ENCODE measurements around the gene CMTR1.
A peak's percentile ranks its signal among the peaks of the same experiment; 100 is the strongest.

The CMTR1 gene

DNA sequence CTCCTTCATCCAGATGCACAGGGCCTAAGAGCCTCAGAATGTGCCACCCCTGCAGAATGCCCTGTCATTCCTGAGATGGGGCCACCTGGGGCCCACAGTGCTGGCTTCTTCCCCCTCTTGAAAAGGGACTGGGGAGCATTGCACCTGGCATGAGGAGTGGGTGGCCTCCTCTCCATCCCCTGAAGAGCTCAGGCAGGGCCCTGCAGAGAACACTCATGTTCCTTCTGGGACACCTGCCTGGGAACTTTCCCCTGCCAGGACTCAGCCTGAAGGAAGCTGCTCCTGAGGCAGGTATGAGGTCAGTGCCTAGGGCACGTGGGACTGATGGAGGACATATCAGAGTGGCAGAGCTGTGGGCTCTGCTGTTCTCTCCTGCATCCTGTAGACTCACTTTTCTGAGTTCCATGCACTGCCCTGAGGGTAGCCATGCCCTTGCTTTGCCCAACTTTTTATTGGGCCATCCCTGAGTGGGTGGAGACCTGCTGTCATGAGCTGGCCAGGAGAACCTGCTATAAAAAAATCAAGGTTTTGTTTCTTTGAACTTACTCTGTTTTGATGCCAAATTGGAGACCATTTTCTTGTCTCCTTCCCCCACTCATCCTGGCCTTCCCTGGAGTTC, 47.2 kb downstream of the CMTR1 start:
- DNase-seq = no peak

DNA sequence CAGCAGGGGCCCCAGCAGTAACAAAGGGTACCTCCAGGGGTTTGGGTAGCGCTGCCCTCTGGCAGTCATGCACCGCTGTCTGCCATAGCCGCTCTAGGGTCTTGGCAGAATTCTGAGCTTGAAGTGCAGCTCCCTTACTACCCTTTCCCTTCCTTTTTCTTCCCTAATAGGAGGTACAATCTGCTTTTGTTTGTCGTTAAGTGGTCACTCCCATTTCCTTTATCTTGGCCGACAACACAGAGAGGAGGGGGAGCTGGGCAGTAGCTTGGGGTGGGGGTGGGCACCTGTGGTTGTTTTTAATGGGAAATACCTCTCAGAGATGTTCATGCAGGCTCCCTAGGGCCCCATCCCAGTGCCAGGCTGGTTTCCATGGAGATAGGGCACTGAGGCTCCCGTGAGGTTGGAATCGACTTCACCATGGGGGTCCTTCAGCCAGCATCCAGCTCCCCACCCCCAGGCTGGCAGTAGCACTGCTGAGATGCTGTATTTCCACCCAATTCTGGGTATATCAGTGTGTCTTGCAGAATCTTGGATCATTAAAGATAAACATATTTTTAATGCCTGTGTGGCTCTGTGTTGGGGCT, 48.0 kb downstream of the CMTR1 start:
- DNase-seq = no peak

GRCh38 chr6:37481711-37482605, 48.9 kb downstream of the CMTR1 start:
- no peak for DNase-seq

DNA sequence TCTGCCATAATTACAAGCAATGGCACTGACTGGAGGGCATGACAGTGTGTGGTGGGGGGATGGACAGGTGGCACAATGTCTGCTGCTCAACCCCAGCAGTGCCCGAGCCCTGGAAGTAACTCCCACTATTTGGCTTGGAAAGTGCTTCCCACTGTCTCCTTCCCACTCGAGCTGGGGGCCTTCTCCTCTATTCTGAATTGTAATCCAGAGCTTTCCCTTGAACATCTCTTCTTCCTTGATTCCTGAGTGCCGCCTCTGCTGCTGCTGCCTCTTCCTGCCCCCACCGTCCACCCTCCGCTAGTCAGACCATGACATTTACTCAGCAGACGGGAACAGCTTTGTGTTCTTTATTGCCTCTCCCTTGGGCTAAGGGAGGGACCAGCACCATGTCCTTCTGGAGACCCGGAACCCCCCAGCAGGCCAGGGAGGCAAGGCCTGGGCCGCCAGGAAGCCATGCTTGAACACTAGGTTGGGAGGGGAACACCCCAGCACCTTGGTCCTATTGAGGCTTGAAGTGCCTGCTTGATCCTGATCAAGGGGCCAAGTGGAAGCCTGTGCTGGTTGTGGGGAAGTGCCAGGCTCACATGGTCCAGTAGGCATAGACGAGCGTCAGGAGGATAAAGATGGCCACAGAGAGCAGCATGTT, 49.7 kb downstream of the CMTR1 start:
- no peak for DNase-seq

GRCh38 chr6:37483252-37483901, 50.4 kb downstream of the CMTR1 start:
- DNase-seq = no peak

DNA sequence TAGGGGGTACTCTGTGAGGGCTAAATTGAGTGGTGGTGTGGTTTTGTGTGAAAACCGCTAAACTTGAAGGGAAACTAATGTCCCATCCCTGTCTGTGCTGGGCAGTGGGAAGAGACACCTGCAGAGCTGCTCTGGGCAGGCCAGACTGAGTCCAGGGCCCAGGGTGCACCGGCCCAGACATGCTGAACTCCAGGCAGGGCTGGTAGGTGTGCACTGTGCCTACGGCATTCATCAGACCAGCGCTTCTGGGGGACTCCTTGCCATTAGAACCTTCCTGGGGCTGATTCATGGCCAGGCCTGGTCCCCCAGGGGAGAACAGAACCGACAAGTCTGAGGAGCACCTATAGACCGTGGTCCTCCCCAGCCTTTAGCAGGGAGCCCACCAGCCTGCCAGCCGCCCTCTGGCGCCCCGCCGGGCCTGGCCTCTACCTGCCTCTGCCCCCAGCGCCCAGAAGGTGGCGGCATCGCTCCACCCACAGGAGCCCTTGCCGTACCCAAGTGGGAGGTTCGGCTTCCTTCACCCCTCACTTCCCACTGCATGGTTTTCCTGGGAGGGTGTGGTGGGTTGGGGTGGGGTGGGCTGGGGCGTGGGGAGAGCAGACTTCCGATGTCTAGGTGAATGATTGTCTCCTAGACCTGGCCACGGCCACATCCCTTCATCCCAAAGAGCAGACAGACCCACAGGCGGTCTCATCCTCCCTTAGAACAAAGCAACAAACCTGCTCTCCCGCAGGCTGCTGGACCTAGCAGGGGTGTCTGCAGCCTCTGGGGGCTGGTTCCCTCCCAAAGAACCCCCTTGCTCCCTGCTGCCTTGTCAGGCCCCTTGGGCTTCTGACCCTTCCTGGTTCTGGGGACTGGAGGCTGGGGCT, 51.1 kb downstream of the CMTR1 start:
- peak; percentile 26 to 40 for DNase-seq

DNA sequence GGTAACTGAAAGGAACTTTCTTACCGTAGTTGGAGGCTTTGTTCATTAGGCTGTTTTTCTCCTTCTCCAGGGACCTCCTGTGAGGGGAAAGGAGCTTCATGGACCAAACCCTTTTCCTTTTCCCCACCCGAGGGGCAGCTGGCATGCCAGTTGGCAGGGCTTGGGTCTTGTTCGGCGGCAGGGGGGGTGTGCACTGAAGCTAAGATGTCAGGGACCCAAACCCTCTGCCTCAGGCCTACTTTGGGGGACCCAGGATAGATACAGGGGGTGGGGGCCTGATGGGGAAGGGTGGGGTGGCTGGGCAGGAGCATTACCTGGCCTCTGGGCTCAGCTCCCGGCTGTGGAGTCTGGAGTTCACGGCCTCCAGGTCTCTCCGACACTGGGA, 51.8 kb downstream of the CMTR1 start:
- DNase-seq = no peak

GRCh38 chr6:37485291-37485702, 52.3 kb downstream of the CMTR1 start:
- no peak for DNase-seq

DNA sequence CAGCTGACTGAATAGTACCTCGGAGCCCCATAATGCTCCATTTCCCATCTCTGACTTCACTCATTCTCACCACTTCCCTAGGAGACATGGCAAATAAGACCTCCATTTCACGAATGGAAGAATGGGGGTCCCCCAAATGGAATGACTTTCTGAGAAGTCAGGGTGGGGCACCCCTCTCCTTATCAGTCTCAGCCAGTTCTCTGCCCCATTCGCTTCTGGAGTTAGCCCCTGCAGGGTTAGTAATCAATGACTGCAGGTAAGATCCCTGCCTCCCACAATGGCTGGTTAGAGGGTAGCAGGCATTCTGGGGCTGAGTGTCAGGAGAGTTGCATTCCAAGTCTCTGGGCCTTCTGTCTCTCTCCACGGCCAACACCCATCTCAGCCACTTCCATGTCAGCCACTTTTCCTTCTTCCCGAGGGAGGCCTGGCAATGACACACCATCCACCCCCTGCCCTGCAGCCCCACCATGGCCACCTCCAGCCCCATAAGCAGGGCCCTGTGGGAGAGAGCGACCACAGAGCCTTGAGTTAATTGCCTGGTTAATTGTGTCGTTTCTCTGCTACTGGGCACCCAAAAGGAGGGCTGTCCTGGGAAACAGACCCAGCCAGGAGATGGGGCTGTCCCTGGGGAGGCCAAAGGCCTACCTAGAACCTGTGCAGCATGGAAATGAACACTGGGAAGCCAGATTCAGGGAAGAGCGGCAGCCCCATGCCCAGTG, 53.3 kb downstream of the CMTR1 start:
- DNase-seq = no peak

- DNase-seq = no peak
Observed at GRCh38 chr6:37487591-37488380, 54.8 kb downstream of the CMTR1 start.

DNA sequence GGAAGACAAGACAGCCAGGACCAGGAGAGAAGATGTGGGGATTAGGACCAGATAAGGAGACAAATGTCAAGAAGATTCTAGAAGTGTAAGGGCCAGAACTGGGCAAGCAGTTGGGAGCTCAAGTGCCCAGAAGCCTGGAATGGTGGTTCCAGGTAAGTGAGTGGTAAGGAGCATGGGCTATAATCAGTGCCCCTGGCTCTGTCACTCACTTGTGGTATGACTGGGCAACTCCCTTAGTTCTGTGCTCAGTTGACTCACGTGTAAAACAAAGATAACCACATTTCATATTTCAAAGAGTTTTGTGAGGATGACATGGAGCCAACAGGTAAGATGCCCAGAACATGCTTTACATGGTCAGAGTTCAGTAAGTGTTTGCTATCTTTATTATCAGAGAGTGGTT, 55.5 kb downstream of the CMTR1 start:
- DNase-seq = no peak

GRCh38 chr6:37489697-37490336, 56.8 kb downstream of the CMTR1 start:
- peak; percentile 6 to 14 for DNase-seq

DNA sequence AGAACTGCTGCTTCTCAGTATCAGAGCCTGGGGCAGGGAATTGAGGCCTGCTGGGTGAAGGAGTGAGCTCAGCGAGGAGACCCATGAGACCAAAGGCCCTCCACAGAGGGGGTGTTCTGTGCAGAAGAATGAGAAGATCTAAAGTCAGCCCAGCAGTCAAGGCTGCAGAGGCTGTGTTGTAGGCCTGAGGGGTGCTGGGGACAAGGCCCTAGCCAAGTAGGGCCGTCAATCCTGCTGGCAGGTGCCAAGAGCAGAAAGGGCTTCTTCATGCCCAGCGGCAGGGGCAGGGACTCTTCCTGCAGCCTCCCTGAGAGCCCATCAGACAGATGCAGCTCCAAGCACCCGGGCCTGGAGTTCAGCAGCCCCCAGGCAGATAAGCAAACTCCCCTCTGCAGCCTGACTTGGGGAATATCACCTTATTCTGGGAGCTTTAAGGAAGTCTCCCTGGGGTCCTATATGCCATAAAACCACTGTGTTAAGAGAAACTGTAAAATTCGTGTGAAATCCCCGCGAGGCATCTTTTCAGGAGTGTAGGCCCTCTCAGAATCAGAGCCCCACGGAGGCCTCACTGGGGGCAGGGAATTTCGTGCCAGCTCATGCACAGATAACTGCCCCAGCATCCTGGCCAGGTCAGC, 57.6 kb downstream of the CMTR1 start:
- no peak for DNase-seq

GRCh38 chr6:37491171-37491829, 58.3 kb downstream of the CMTR1 start:
- DNase-seq = no peak

DNA sequence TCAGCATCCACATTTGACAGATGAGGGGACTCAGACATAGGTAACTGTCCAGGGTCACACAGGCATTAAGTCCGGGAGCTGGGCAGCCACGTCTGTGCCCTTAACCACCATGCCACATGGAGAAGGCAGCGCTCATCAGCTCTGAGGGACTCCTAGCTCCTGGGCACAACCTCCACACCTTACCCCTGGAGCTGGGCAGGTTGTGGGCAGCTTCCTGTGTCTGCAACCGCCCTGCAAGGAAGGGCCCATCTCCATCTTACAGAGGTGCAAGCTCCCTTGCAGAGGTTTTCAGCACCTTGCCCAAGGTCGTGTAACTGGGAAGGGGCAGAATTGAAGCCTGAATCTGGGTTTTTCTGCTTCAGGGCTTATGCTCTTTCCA, 58.8 kb downstream of the CMTR1 start:
- no peak for DNase-seq

DNA sequence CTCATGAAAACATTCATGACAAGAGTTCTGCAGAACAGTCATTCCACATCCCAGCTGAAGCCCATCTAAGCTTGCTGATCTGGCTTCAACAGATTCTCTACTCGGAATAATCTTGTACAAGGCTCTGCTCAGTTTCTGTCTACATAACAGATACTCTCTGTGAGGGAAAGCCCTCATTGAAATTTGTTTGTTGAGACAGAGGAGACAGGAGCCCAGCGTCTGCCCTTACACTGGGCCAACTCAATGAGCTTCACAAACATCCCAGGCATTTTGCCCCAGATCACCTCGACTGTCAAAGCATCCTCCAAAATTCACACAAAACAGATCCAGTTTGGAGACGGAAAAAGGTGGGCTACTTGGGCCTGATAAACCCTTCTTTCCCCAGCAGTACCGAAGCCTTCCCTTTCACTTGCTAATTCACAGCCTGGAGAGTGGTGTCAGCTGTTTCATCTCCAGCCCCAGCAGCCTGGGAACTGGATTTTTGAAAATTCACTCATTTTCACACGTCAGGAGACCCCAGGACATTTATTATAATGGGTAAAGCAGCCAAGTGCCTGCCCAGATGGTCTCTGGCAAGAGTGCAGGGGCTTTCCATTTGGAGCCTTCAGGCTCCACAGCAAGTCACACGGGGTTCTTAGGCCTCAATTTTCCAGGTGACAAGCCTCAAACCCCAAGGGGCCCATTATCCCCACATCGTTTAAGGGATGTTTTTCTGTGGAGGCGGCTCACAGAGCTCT, 59.4 kb downstream of the CMTR1 start:
- DNase-seq = no peak

DNA sequence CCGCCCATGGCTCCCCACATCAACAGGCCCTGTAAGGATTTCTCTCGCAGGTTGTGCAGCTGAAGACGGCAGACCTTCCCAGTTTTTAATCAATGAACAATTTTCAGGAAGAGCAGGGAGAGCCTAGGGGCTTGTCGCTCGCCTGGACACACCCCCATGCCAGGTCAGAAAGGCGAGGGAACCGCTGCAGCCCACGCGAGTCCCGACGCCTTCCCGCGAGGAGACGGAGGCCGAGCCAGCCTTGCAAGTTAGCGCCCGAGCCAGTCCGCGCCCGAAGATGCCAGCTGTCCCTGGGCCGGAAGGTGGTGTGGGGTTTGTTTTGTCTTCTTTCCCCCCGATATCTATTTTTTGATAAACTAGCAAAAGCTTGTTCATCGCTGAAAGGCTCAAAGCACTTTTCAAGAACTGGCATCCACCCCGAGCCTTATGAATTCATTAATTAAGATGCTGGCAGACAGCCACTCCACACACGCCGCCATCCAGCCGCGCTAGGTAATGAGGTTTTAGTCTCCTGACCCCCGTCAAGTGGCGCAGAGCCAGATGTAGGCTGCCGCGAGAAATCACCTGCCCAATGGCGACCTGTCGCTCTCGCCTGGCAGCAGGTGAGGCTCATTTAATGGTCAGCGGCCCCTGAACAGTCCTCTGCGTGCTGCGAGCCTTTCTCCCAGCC, 60.1 kb downstream of the CMTR1 start:
- DNase-seq = no peak

DNA sequence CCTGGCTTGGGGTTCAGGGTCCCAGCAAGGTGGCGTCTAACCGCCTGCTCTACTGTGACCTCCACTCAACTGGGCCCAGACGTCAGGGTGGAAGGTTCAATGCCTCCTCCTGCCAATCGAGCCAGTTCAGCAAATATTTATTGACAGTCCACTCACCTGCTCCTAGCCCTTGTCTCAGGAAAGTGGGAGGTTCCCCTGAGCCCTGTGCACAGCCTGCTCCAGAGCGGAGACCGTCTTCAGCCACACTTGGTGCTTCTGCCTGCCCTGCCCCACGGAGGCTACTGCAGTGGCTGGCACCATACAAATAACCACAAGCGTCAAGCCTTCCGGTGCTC, 60.6 kb downstream of the CMTR1 start:
- DNase-seq = no peak

Measured in Kasumi-1 (cell line).